ENCODE measurements around the gene OR8D2.

OR8D2 gene

GRCh38 chr11:124320097-124320496 is at the start of gene OR8D2:
OR8D2 (minus strand) TSS chr11:124320197; CDS start chr11:124320197, 0 bp downstream.
- no peak for FAIRE-seq

- FAIRE-seq: no peak
Measured at GRCh38 chr11:124359566-124359965, 39.6 kb upstream of the OR8D2 start.

GRCh38 chr11:124346311-124346955 is 26.4 kb upstream of the OR8D2 start:
- FAIRE-seq: no peak

- FAIRE-seq: no peak
Measured at GRCh38 chr11:124344346-124344745, 24.3 kb upstream of the OR8D2 start.

GRCh38 chr11:124340142-124340447 is 20.1 kb upstream of the OR8D2 start:
- FAIRE-seq: no peak

- no peak for FAIRE-seq
Measured at GRCh38 chr11:124339396-124340141, 19.6 kb upstream of the OR8D2 start.

GRCh38 chr11:124331873-124332272 is 11.9 kb upstream of the OR8D2 start:
- no peak for FAIRE-seq

- FAIRE-seq: no peak
Measured at GRCh38 chr11:124329787-124330478, 9.9 kb upstream of the OR8D2 start.

- no peak for FAIRE-seq
Measured at GRCh38 chr11:124327775-124328174, 7.8 kb upstream of the OR8D2 start.

- FAIRE-seq: no peak
Measured at GRCh38 chr11:124322356-124322755, 2.4 kb upstream of the OR8D2 start.

- no peak for FAIRE-seq
Measured at GRCh38 chr11:124315052-124315451, 4.9 kb downstream of the OR8D2 start.

- no peak for FAIRE-seq
Measured at GRCh38 chr11:124313849-124314248, 6.1 kb downstream of the OR8D2 start, which contains the start of gene OR8D1. OR8D1 (minus strand) TSS chr11:124313949; CDS start chr11:124310766, 3,183 bp downstream.

GRCh38 chr11:124313131-124313530 is 6.9 kb downstream of the OR8D2 start:
- FAIRE-seq: no peak

- no peak for FAIRE-seq
Measured at GRCh38 chr11:124311670-124312069, 8.3 kb downstream of the OR8D2 start.

GRCh38 chr11:124311269-124311668 is 8.7 kb downstream of the OR8D2 start:
- FAIRE-seq: no peak

- FAIRE-seq: no peak
Measured at GRCh38 chr11:124310721-124311120, 9.3 kb downstream of the OR8D2 start.

GRCh38 chr11:124307093-124307492 is 12.9 kb downstream of the OR8D2 start:
- no peak for FAIRE-seq

- FAIRE-seq: no peak
Measured at GRCh38 chr11:124302347-124303125, 17.5 kb downstream of the OR8D2 start.

GRCh38 chr11:124301548-124301947 is 18.4 kb downstream of the OR8D2 start:
- FAIRE-seq: no peak

- no peak for FAIRE-seq
Measured at GRCh38 chr11:124297921-124298320, 22.1 kb downstream of the OR8D2 start.

GRCh38 chr11:124296016-124296415 is 24.0 kb downstream of the OR8D2 start:
- no peak for FAIRE-seq

GRCh38 chr11:124294687-124295086 is 25.3 kb downstream of the OR8D2 start:
- no peak for FAIRE-seq
